ENCODE results near the gene BRMS1L. TPM values are rescaled to one million over a fixed set of nuclear protein-coding genes. Genes with fewer than 3 reads are reported as not detected.

The BRMS1L gene
- total and polyA plus RNA-seq, 2 of the 4 experiments (the other 2 are of a cell fraction): 1.8 to 6.2 TPM

DNA sequence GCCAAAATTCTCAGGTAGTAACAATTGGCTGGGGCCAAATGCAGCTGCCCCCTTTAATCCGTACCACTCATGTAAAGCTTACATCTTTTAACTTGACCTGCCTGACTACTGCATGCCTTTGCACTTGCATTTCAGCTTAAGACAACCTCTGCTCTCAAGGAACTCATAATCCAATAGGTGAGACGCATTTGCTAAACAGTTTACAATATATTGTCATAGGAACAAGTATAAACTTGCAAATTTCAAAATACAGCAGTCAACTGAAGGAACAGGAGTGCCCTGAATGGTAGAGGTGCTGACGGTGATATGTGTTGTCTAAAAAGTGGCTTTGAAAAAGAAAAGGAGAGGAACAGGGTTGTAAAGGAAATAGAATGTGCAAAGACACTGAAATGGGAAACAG is 3.6 kb upstream of the BRMS1L start:
- Histone ChIP-seq H3K9me3 (ENCODE audit: control insufficient read depth, insufficient read depth, low read length) (no peaks in the 10 kb centered on the region), H3K18ac (ENCODE audit: low read depth, low read length) (no peak overlapping the region), H2BK15ac (ENCODE audit: low read depth, low read length) (no peak overlapping the region), H2BK120ac (ENCODE audit: low read depth, low read length) (no peak overlapping the region), H3K4me2 (ENCODE audit: low read depth, low read length) (no peak overlapping the region), H3K23ac (ENCODE audit: low read depth, low read length) (no peak overlapping the region), H4K8ac (ENCODE audit: low read depth in 2 of 2, low read length in 2 of 2) (no peak overlapping the region), H3K4me1 (ENCODE audit: control insufficient read depth, insufficient read depth, low read length) (no peaks in the 10 kb centered on the region), H2AK5ac (ENCODE audit: low read depth, low read length) (no peak overlapping the region), H3K4me3 (ENCODE audit: insufficient read depth, low read depth, low read length) (no peak overlapping the region), H3K14ac (replicated peaks; ENCODE audit: low read depth, low read length) (no peak overlapping the region), H3K36me3 (ENCODE audit: control insufficient read depth, insufficient read depth, low read length) (no peaks in the 10 kb centered on the region), H4K20me1 (ENCODE audit: insufficient read depth, low read length) (no peaks in the 10 kb centered on the region), H2BK5ac (ENCODE audit: low read depth, low read length, poor library complexity, severe bottlenecking) (no peak overlapping the region), H2AFZ (replicated peaks; ENCODE audit: low read length, poor library complexity) (no peak overlapping the region), H3K27me3 (ENCODE audit: control insufficient read depth, insufficient read depth, low read length) (no peaks in the 10 kb centered on the region), H3K9ac (ENCODE audit: low read depth, low read length) (no peak overlapping the region), H2BK20ac (ENCODE audit: low read depth, low read length) (no peak overlapping the region), H2AK9ac (replicated peaks; ENCODE audit: low read depth, low read length, poor library complexity) (no peak overlapping the region), H4K91ac (ENCODE audit: insufficient read depth, low read depth, low read length) (no peak overlapping the region), H3K9me1 (ENCODE audit: insufficient read depth, low read length) (no peaks in the 10 kb centered on the region), H3K79me1 (ENCODE audit: low read depth in 1 of 2, low read length in 2 of 2) (peaks cover 3 to 7% of the 10 kb centered on the region in 2 experiments; a peak in 3 of 4 replicates), H3K56ac (ENCODE audit: extremely low read depth, insufficient read depth, low read length) (no peak overlapping the region), H3K4ac (ENCODE audit: low read depth, low read length) (no peak overlapping the region), H3K27ac (ENCODE audit: insufficient read depth, low read length) (no peak overlapping the region), H4K5ac (ENCODE audit: low read depth, low read length) (no peak overlapping the region)
- TF ChIP-seq, protein P1, sequence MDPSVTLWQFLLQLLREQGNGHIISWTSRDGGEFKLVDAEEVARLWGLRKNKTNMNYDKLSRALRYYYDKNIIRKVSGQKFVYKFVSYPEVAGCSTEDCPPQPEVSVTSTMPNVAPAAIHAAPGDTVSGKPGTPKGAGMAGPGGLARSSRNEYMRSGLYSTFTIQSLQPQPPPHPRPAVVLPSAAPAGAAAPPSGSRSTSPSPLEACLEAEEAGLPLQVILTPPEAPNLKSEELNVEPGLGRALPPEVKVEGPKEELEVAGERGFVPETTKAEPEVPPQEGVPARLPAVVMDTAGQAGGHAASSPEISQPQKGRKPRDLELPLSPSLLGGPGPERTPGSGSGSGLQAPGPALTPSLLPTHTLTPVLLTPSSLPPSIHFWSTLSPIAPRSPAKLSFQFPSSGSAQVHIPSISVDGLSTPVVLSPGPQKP (IDR thresholded peaks at IDR 0.05; ENCODE audit: borderline replicate concordance, low read depth, low read length): no peak
- TF ChIP-seq MAZ (IDR thresholded peaks at IDR 0.05; ENCODE audit: borderline replicate concordance, low read depth, low read length): no peak
- TF ChIP-seq MXI1 (IDR thresholded peaks at IDR 0.05; ENCODE audit: borderline replicate concordance, low read depth, low read length): no peak
- TF ChIP-seq, protein P2, sequence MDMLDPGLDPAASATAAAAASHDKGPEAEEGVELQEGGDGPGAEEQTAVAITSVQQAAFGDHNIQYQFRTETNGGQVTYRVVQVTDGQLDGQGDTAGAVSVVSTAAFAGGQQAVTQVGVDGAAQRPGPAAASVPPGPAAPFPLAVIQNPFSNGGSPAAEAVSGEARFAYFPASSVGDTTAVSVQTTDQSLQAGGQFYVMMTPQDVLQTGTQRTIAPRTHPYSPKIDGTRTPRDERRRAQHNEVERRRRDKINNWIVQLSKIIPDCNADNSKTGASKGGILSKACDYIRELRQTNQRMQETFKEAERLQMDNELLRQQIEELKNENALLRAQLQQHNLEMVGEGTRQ (IDR thresholded peaks at IDR 0.05; ENCODE audit: low read depth, low read length): no peak
- no peak for TF ChIP-seq BHLHE40 (IDR thresholded peaks at IDR 0.05; ENCODE audit: low read depth, low read length)
- dilution Hi-C loops (cut with HindIII; ENCODE audit: low sequenced_read_pairs, unreplicated experiment) (no loop called here), in situ Hi-C loops (cut with MboI; ENCODE audit: low sequenced_read_pairs) (loop anchor here (25.0 kb wide), 1 partner anchor 685 kb away; no protein-coding TSS in a partner anchor), intact Hi-C loops (cut with micrococcal nuclease) (no loop called here)
- 57% methylated on average over 1 of the region's 3 CpGs; no CpG with 5 or more reads in 1 of the 2 experiments for WGBS, 2 experiments (ENCODE audit: extremely low coverage in 2 of 2, insufficient read length in 1 of 2)
- POLR2A ChIA-PET (ENCODE audit: unreplicated experiment): no interaction called here
- DNase-seq (no peak), ATAC-seq (ENCODE audit: low read depth) (no peak)
- CTCF ChIA-PET: interaction anchor here (0.5 to 1.1 kb wide), 6 partner anchors 13 to 581 kb away, joined by 3 to 5 read pairs (median 4); partner anchors contain the start of gene RALGAPA1
- no TSS peak for BruUV-seq (replicated peaks)

All from IMR-90 (cell line).